NCI-H69 (cell line): ENCODE results near the gene GFRAL.
A peak's percentile ranks its signal among the peaks of the same experiment; 100 is the strongest.
"Not testable (repeated sequence)": the region's sequence is repeated elsewhere in the genome, so short reads cannot be mapped to it uniquely, and the experiment has no call there.

Source experiments
- DNase-seq: peaks from one replicate; lab custom pipeline; 2025; lab: John Stamatoyannopoulos, UW

The GFRAL gene, protein sequence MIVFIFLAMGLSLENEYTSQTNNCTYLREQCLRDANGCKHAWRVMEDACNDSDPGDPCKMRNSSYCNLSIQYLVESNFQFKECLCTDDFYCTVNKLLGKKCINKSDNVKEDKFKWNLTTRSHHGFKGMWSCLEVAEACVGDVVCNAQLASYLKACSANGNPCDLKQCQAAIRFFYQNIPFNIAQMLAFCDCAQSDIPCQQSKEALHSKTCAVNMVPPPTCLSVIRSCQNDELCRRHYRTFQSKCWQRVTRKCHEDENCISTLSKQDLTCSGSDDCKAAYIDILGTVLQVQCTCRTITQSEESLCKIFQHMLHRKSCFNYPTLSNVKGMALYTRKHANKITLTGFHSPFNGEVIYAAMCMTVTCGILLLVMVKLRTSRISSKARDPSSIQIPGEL

DNA sequence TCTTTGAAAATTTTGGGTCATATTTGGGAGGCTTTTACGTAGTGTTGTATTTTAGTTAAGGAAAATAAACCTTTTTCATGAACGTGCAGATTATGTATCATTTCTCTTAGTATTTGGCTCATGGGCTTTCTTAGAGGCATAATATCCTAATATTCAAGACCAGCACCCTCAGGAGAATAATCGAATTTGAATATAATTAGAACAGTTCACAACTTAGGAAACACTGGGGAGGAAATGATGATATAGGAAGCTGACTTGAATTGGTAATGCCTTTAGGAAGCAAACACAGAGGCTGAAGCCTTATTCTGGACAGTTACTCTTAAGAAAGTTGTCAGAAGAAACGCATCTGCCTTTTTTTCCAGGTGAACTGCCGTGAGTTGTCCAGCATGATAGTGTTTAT, at the start of gene GFRAL:
GFRAL (plus strand) TSS at position 301 of the 400 bp plus-strand sequence; CDS start at position 387, 86 bp downstream.
- no peak for DNase-seq

- no peak for DNase-seq
Measured at GRCh38 chr6:55277646-55278045, 49.6 kb upstream of the GFRAL start.

DNA sequence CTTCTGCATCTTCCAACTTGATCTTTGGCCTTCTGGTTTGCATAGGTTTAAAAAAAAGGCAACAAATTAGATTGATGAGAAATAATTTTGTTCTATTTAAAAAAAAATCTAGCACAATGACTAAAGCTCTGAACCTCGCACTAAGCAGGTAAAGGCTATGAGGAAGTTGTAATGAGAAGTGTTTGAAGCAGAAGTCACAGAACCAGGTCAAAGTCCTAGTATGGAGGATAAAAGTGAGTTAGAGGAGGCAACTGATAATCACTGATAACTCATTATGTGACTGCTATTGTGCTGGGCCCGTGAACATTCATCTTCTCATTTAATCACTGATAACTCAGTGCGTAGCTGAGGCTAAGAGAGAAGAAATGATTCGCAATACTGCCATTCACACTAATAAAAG, 46.1 kb upstream of the GFRAL start:
- no peak for DNase-seq

- DNase-seq, result no peak
Measured at GRCh38 chr6:55282115-55282514, 45.2 kb upstream of the GFRAL start.

DNA sequence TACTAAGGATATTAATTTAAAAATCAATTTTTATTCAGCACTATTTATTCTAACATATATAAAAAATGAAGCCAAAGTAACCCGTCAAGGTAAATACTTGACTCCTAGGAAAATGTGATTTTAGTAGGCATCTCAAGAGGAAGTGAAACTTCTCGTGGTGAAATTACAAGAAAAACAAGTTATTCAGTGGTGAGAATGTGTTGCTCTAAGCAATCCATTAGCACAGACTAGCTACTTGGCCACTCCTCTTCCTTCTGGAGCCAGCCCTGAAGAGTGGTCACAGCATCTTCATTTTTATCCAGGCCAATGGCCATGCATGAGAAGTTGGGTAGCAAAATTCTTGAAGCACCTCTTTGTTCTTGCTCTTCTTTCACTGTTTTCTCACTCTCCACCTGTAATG, 40.4 kb upstream of the GFRAL start:
- DNase-seq, result no peak

- no peak for DNase-seq
Measured at GRCh38 chr6:55290736-55291135, 36.5 kb upstream of the GFRAL start.

DNA sequence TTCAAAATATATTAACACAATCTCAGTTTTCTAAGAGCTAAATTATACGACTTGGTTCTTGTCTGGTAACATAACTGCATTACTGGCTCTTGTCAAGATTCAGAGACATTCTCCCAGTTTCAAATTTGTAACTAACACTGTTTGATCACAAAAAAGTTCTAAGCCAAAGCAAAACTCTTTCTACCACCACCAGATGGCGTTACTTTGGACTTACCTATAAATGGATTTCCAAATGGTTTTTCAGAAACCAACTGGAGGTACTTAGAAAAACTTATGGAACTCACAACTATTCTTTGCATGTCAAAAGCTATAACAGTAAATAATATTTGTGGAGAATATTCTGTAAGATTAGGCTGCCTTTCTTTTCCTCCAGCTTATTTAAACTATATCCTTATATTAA, 34.2 kb upstream of the GFRAL start:
- peak; percentile 59 for DNase-seq

DNA sequence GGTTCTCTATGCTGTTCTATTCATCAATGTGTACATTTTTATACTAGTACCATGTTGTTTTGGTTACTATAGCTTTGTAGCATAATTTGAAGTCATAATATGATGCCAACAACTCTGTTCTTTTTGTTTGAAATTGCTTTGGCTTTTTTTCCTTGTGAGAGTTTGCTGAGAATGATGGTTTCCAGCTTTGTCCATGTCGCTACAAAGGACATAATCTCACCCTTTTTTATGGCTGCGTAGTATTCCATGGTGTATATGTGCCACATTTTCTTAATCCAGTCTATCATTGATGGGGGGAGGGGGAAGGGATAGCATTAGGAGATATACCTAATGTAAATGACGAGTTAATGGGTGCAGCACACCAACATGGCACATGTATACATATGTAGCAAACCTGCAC, 30.1 kb upstream of the GFRAL start:
- not testable (repeated sequence) for DNase-seq

DNA sequence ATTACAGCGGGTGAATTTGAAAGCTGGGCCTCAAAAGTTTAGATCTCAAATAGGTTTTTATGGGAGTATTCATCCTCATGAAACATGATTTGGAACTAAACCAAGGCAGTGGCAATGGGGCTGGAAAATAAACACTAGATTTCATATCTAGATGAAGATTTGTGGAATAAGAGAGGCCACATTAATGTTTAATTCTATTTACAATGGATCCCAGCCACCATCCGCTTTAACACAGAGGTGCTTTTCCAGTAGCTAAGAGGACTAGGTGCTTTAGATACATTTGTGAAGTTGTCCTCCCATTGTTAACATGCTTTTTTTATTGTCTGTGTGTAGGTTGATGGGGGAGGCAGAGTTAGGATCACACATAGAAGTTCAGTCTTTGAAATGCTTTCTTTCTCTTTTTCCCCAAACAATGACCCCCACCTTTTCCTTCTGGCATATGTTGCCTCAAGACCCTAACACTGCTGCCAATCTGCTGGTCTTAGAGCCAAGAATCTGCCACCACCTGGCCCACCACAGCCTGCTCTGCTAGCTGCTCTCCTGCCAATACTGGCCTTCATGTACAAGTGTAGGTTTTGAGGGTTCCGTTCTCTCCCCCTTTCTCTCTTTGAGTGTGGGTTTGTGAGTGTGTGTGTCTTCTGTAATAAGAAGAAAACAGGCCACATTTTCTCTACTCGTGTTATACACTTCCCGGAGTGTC, 27.8 kb upstream of the GFRAL start:
- DNase-seq, result no peak

- no peak for DNase-seq
Measured at GRCh38 chr6:55304747-55305146, 22.5 kb upstream of the GFRAL start.

DNA sequence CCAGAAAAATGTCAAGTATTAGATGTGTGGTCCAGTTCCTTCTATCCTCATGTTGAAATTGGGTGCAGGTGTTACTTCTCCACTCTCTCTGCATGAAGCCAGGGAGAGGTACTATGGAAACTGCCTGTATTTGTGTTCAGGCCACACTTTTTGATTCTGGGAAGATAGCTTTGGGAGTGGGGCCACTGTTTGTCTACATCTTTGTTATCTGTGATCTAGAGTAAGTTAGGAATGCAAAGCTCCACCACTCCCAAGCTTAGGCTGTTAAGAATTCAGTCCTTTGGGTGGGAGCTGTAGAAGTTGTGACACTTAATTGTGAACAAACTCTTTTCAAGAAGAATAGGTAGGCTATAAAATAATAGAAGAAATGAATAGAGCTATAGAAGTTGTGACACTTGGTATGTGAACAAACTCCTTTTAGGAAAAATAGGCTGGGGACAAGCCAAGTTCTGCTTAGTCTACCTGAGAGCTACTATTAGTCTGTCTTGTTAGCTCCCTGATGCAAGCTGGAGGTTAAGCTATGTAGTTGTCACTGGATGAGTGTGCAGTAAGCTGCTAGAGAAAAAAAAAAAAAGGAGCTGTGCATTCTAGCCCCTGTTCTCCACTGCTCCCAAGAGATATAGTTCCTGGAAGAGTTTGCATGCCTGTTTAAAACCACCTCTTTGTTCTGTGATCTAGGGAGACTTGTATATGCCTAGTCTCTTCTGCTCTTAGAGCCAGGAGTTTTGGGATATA, 7.1 kb upstream of the GFRAL start:
- DNase-seq, result no peak

- no peak for DNase-seq
Measured at GRCh38 chr6:55320696-55321086, 6.6 kb upstream of the GFRAL start.

- DNase-seq, result no peak
Measured at GRCh38 chr6:55377150-55377549, 49.9 kb downstream of the GFRAL start.

DNA sequence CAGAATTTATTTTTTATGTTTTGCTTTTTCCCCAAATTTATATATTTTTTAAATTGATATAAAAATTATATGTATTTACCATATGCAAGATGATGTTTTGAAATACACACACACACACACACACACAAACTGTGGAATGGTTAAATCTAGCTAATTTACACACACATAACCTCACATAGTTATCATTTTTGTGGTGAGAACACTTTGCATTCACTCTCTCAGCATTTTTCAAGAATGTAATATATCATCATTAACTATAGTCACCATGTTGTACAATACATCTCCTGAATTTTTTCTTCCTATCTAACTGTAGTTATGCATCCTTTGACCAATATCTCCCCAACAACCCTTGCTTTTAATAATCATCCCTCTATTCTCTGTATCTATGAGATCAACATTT, 52.2 kb downstream of the GFRAL start:
- no peak for DNase-seq

- no peak for DNase-seq
Measured at GRCh38 chr6:55379895-55380294, 52.6 kb downstream of the GFRAL start.

DNA sequence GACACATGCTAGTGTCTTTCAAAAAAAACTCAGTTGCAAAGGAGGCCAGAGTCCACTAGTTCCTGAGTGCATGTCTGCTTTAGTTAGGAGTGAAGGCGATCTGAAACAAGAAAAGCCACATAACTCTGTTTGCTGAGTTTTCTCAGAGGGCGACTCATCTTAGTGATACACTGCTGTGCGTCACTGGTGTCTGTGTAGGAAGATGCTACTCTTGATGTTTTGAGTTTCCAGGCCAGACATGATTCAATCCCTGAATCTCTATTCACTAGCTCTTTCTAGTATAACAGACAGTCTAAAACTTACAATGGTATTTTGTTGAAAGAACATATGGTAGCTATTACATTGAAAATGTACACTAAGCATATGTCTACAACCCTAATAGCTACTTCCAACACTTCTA, 60.9 kb downstream of the GFRAL start:
- peak; percentile 27 for DNase-seq

DNA sequence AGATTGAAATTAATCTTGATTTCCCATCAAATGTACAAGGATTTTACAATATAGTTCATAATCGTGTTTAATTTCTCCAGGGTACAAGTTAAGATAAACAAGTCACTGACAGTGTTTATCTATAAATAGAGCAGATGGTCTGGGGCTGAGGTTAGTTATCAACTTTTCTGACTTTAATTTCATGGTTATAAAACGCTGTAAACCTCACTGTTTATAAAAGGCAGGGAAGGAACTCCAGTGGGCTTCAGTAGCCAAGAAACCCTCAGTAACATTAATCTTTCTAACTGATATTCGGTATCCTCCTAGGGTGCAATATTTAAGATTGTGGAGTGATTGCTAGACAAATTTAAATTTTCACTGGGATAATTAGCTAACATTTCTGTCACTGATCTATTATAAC, 68.6 kb downstream of the GFRAL start:
- no peak for DNase-seq

DNA sequence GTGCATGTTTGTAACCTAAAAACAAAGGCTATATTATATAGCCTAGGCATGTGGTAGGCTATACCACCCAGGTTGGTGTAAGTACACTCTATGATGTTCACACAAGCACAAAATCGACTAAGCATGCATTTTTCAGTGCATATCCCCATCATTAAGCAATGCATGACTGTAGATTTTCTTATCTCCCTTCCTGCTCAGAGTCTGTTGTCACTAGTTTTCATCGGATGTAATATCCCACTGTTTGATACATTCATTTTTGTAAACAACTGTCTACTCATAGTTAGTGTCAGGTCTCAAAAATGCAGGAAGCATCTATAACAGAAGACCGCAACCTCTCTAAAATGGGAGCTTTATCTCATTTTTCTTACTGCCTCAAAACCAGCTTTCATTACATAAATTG, 70.7 kb downstream of the GFRAL start:
- DNase-seq, result no peak

DNA sequence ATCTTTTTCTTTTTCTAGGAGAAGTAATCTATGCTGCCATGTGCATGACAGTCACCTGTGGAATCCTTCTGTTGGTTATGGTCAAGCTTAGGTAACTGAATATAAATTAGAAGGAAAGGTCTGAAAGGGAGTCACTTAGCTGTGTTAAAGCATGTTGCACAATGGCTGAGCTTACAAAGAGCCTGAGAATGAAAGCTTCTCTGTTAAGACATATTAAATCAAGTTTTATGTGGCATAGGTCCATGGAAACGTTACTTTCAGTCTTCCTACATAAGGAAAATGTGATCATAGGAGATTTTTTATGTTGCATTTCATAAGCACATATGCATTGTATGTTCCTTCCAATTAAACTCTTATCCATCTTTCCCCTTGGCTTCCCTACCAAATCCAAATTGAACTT, 72.1 kb downstream of the GFRAL start:
- no peak for DNase-seq

- DNase-seq, result peak; percentile 23
Measured at GRCh38 chr6:55405474-55406235, 78.4 kb downstream of the GFRAL start.

DNA sequence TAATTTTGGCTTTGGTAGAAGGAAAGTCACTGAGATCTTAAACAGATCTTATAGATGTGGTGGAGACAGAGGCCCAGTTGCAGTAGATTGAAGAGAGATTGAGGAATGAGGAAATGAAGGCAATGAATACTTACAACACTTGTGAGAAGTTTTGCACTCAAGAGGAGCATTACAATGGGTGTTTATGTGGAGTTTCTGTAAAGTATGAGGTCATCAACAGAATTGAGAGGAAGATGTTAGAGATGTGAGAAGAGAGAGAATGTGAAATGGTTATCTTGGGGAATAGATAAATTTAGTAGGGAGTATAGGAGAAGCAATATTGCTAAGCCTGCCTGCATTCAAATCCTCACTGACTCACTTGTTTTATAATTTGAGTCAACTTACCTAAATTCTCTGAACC, 83.4 kb downstream of the GFRAL start:
- no peak for DNase-seq

DNA sequence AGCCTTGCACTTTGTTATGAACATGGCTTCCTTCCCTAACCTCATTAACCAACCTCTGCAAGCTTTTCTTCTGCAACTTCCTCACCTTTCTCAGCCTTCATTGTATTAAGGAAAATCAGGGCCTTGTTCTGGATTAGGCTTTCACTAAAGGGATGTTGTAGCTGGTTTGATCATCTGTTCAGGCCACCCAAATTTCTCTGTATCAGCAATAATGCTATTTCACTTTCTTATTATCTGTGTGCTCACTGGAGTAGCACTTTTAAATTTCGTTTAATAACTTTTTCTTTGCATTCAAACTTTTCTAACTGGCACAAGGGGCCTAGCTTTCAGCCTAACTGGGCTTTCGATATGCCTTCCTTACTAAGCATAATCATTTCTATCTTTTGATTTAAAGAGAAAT, 96.7 kb downstream of the GFRAL start:
- DNase-seq, result no peak
